BE2C (cell line): ENCODE measurements around the gene ZFYVE26.

ENCODE experiments used
- DNase-seq: peaks from one replicate; pipeline ENCODE4 v3.0.0-alpha.2; 2020
- H3K27me3 ChIP-seq: fragments of 250-450 bp; sonication (Bioruptor Pico); 2 replicates; pipeline ENCODE4 v1.5.1; 2020; ENCODE audit warnings: mild to moderate bottlenecking
- H3K36me3 ChIP-seq: fragments of 250-450 bp; sonication (Bioruptor Pico); 2 replicates; pipeline ENCODE4 v1.5.1; 2020; ENCODE audit warnings: mild to moderate bottlenecking
- H3K4me1 ChIP-seq: fragments of 250-450 bp; sonication (Bioruptor Pico); 2 replicates; pipeline ENCODE4 v1.5.1; 2020
- H3K4me3 ChIP-seq: 2 replicates; pipeline ENCODE4 v1.5.1; 2011; ENCODE audit warnings: low read depth, low read length
- H3K9me3 ChIP-seq: fragments of 250-450 bp; sonication (Bioruptor Pico); 2 replicates; pipeline ENCODE4 v1.5.1; 2020
- CTCF ChIP-seq: IDR thresholded peaks from 2 replicates; pipeline ENCODE4 v1.5.1; 2012; ENCODE audit warnings: mild to moderate bottlenecking, low read depth, low read length

Gene ZFYVE26

GRCh38 chr14:67764496-67764895 is 51.9 kb downstream of the ZFYVE26 start:
- Histone ChIP-seq H3K4me3 (no peak overlapping the region), H3K9me3 (no peaks in the 10 kb centered on the region), H3K27me3 (no peaks in the 10 kb centered on the region), H3K4me1 (no peaks in the 10 kb centered on the region), H3K36me3 (peaks cover 35% of the 10 kb centered on the region)
- TF ChIP-seq CTCF = no peak
- DNase-seq = no peak

- H3K4me3 ChIP-seq = no peak overlapping the region
- TF ChIP-seq CTCF = no peak
- peaks cover 25% of the 10 kb centered on the region for H3K36me3 ChIP-seq
- no peak for DNase-seq
- H3K27me3 ChIP-seq = no peaks in the 10 kb centered on the region
- H3K9me3 ChIP-seq = no peaks in the 10 kb centered on the region
- H3K4me1 ChIP-seq = no peaks in the 10 kb centered on the region
Measured at GRCh38 chr14:67763158-67763822, 53.1 kb downstream of the ZFYVE26 start.

GRCh38 chr14:67762051-67762450 is 54.3 kb downstream of the ZFYVE26 start:
- Histone ChIP-seq H3K9me3 (no peaks in the 10 kb centered on the region), H3K4me1 (no peaks in the 10 kb centered on the region), H3K27me3 (no peaks in the 10 kb centered on the region), H3K36me3 (peaks cover 17% of the 10 kb centered on the region), H3K4me3 (no peak overlapping the region)
- DNase-seq = no peak
- TF ChIP-seq CTCF = no peak

DNA sequence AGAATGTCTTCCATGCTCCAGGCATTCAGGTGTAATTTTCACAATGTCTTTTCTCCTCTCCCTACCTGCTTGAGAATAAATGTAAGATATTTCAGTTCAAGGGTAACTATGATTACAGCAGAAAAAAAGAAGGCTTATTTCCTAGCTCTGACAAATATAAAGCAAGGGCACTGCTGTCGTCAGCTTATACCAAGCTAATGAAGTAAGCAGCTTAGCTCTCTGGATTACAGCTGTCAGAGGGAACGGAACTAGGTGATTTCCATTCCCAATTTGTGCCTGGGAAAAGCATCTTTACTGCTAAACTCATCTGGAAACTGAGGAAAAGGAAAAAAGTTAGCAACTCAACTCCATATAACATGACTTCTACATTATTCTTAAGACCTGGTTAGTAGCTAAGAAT is 56.5 kb downstream of the ZFYVE26 start:
- Histone ChIP-seq H3K36me3 (peaks cover 8% of the 10 kb centered on the region), H3K27me3 (no peaks in the 10 kb centered on the region), H3K9me3 (no peaks in the 10 kb centered on the region), H3K4me1 (no peaks in the 10 kb centered on the region), H3K4me3 (no peak overlapping the region)
- no peak for TF ChIP-seq CTCF
- no peak for DNase-seq

DNA sequence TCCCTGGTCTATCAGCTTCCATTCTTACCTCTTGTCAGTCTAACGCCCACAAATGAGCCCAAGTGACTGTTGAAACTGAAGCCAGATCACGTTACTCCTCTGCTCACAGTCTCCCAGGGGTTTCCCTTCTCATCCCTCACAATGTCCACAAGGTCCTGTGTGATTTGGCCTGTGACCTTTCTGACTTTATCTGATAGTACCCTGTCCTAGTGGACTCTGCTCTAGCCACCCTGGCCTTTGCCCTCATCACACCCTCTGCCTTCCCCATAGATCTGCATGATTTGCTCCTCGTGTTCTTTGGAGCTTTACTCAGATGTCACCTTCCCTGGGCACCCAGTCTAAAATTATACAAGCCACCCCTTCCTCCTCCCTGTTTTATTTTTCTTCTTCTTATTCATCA is 59.2 kb downstream of the ZFYVE26 start:
- H3K36me3 ChIP-seq = peaks cover 12% of the 10 kb centered on the region
- H3K27me3 ChIP-seq = no peaks in the 10 kb centered on the region
- TF ChIP-seq CTCF = no peak
- no peaks in the 10 kb centered on the region for H3K4me1 ChIP-seq
- no peak for DNase-seq
- no peak overlapping the region for H3K4me3 ChIP-seq
- H3K9me3 ChIP-seq = no peaks in the 10 kb centered on the region

DNA sequence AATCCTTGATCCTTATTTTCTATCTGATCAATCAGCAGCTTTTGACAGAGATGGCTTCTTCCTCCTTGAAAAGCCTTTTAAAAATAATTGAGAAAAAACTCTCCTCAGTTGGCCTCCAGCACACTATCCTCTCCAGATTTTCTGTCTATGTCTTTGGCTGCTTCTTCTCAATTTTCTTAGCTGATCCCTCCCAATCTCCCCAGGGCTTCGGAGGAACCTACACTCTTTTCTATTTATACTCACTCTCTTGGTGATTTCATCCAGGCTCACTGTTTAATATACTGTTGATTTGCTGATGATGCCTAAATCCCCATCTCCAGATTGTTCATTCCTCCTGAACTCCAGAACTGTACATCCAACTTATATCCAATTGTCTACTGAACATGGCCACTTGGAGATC is 59.9 kb downstream of the ZFYVE26 start:
- no peak overlapping the region for H3K4me3 ChIP-seq
- H3K36me3 ChIP-seq = peaks cover 14% of the 10 kb centered on the region
- DNase-seq = no peak
- no peaks in the 10 kb centered on the region for H3K27me3 ChIP-seq
- no peak for TF ChIP-seq CTCF
- no peaks in the 10 kb centered on the region for H3K4me1 ChIP-seq
- no peaks in the 10 kb centered on the region for H3K9me3 ChIP-seq
